Lower leg skin (tissue), 3 donors: ENCODE measurements around the gene CTBP2.

Experiments
- POLR2A ChIP-seq, 2 donors: fragments of 450-650 bp; IDR thresholded peaks; one replicate each; pipeline ENCODE4 v1.6.1; 2016 to 2017; ENCODE audit warnings: antibody characterized with exemption in 2 of 2, mild to moderate bottlenecking in 1 of 2, moderate library complexity in 1 of 2
- TF ChIP-seq, protein P1 (sequence below), 3 donors: fragments of 450-650 bp; IDR thresholded peaks; one replicate each; pipeline ENCODE4 v1.5.1; 2016; ENCODE audit warnings: antibody characterized with exemption in 3 of 3, mild to moderate bottlenecking in 3 of 3, moderate library complexity in 2 of 3

- TF ChIP-seq, protein P1, sequence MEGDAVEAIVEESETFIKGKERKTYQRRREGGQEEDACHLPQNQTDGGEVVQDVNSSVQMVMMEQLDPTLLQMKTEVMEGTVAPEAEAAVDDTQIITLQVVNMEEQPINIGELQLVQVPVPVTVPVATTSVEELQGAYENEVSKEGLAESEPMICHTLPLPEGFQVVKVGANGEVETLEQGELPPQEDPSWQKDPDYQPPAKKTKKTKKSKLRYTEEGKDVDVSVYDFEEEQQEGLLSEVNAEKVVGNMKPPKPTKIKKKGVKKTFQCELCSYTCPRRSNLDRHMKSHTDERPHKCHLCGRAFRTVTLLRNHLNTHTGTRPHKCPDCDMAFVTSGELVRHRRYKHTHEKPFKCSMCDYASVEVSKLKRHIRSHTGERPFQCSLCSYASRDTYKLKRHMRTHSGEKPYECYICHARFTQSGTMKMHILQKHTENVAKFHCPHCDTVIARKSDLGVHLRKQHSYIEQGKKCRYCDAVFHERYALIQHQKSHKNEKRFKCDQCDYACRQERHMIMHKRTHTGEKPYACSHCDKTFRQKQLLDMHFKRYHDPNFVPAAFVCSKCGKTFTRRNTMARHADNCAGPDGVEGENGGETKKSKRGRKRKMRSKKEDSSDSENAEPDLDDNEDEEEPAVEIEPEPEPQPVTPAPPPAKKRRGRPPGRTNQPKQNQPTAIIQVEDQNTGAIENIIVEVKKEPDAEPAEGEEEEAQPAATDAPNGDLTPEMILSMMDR (IDR thresholded peaks at IDR 0.05), result no peak
- TF ChIP-seq POLR2A (IDR thresholded peaks at IDR 0.05), result no peak
These were observed 33.0 kb upstream of the CTBP2 start for GRCh38 chr10:125193306-125193877.
